ENCODE measurements around the gene ATF6.

- TF ChIP-seq CTCF (IDR thresholded peaks at IDR 0.05) = peak; percentile 16; the same call in 1 of the 2 replicates
- no peak for TF ChIP-seq POLR2AphosphoS5 (IDR thresholded peaks at IDR 0.05; ENCODE audit: low read depth, low read length)
- TF ChIP-seq REST (IDR thresholded peaks at IDR 0.05; ENCODE audit: insufficient read depth in 1 of 2, low read depth in 2 of 2, low read length in 1 of 2) = no peak
- no peak for TF ChIP-seq SIN3A (IDR thresholded peaks at IDR 0.05; ENCODE audit: borderline replicate concordance, insufficient read depth, low read depth, low read length)
Measured at GRCh38 chr1:161864577-161864976, 98.5 kb downstream of the ATF6 start.

All from Panc1 (cell line).